ENCODE results near the gene PTCD2.

Gene PTCD2

DNA sequence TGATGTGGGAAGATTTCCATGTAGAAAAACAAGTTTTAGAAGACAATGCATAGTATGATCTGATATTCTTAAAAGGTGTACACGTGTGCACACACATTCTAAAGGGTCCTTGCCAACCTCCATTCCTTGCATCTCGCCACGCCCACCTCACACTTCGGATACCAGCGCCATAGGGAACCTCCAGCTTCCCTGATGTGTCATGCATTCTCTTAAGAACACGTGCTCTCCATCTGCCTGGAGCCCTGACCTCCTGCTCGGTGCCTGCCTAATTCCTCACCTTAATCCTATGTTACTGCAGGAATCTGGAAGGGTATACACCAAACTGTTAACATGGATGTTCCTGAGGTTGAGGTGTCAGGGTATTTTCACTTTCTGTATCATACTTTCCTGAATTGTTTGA is 63.1 kb downstream of the PTCD2 start:
- H3K27me3 ChIP-seq (replicated peaks) = no peaks in the 10 kb centered on the region
- no peak overlapping the region for H3K4me3 ChIP-seq (ENCODE audit: low read depth, low read length)
- no peaks in the 10 kb centered on the region for H3K36me3 ChIP-seq (replicated peaks)
- H3K27ac ChIP-seq = peak overlapping the region; percentile 21
- TF ChIP-seq, protein P1, sequence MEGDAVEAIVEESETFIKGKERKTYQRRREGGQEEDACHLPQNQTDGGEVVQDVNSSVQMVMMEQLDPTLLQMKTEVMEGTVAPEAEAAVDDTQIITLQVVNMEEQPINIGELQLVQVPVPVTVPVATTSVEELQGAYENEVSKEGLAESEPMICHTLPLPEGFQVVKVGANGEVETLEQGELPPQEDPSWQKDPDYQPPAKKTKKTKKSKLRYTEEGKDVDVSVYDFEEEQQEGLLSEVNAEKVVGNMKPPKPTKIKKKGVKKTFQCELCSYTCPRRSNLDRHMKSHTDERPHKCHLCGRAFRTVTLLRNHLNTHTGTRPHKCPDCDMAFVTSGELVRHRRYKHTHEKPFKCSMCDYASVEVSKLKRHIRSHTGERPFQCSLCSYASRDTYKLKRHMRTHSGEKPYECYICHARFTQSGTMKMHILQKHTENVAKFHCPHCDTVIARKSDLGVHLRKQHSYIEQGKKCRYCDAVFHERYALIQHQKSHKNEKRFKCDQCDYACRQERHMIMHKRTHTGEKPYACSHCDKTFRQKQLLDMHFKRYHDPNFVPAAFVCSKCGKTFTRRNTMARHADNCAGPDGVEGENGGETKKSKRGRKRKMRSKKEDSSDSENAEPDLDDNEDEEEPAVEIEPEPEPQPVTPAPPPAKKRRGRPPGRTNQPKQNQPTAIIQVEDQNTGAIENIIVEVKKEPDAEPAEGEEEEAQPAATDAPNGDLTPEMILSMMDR (IDR thresholded peaks at IDR 0.05; ENCODE audit: low read depth, low read length, missing control alignments) = no peak
- peak; percentile 66 for DNase-seq
- in situ Hi-C loops (cut with HindIII; ENCODE audit: low pct_ligation_motif_present, low sequenced_read_pairs) = no loop called here

DNA sequence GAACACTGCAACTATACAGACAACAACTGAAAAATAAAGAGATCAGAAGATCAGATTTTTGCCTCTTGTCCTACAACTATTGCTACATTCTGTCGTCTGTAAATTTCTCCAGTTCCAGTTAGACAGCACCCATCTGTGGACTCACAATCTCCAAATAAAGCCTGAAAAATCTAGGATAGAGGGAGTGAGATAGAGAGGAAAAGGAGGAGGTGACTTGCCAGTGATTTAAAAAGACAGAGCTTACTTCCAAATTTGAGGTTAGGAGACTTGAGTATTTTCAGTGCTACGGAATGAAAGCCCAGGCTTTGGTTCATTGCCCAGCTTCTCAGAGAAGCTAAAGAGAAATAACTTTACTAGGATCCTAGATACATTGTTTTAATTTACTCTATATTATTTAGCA is 63.6 kb downstream of the PTCD2 start:
- in situ Hi-C loops (cut with HindIII; ENCODE audit: low pct_ligation_motif_present, low sequenced_read_pairs) = no loop called here
- TF ChIP-seq, protein P1 (IDR thresholded peaks at IDR 0.05; ENCODE audit: low read depth, low read length, missing control alignments) = no peak
- Histone ChIP-seq H3K27ac (peak overlapping the region; percentile 21), H3K4me3 (ENCODE audit: low read depth, low read length) (no peak overlapping the region), H3K27me3 (replicated peaks) (no peaks in the 10 kb centered on the region), H3K36me3 (replicated peaks) (no peaks in the 10 kb centered on the region)
- no peak for DNase-seq

DNA sequence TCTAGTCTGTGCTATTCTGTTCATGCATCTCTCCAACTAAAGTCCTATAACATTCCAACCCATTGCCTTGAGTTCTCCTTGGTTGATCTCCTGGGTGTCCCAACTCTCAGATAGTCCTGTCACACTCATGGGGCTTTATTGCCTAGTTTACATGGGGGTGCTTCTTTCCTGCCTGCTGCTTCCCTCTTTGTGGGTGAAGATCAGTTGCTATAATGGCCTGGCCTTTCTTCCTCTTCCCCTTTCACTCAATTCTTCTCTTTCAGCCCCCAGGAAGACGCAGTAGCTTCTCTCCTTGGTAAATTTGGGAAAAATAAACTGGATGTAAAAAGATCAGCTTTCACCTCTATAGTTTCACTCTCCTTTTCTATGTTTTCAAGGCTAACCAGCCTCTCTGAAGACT is 66.5 kb downstream of the PTCD2 start:
- Histone ChIP-seq H3K4me3 (ENCODE audit: low read depth, low read length) (no peak overlapping the region), H3K27ac (peak overlapping the region; percentile 91), H3K27me3 (replicated peaks) (no peaks in the 10 kb centered on the region), H3K36me3 (replicated peaks) (no peaks in the 10 kb centered on the region)
- no peak for DNase-seq
- TF ChIP-seq, protein P1 (IDR thresholded peaks at IDR 0.05; ENCODE audit: low read depth, low read length, missing control alignments) = no peak
- in situ Hi-C loops (cut with HindIII; ENCODE audit: low pct_ligation_motif_present, low sequenced_read_pairs) = no loop called here

DNA sequence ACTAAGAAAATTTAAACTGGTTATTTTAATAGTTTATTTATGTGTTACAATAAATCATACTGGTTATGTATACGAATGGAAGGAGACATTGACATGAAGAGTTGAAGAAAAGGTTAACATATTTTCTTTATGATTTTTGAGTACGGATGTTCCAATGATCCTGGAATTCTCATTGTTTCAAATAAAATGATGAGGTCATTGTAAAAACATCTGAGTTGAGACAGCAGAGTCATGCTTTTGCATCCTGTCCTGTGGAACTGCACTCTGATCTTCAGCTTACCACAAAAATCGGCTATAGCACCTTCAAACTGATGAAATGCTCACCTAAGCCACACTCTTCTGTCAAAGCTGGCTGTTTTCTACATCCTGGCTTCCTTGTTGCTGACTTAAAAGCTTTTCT is 67.8 kb downstream of the PTCD2 start:
- in situ Hi-C loops (cut with HindIII; ENCODE audit: low pct_ligation_motif_present, low sequenced_read_pairs) = no loop called here

DNA sequence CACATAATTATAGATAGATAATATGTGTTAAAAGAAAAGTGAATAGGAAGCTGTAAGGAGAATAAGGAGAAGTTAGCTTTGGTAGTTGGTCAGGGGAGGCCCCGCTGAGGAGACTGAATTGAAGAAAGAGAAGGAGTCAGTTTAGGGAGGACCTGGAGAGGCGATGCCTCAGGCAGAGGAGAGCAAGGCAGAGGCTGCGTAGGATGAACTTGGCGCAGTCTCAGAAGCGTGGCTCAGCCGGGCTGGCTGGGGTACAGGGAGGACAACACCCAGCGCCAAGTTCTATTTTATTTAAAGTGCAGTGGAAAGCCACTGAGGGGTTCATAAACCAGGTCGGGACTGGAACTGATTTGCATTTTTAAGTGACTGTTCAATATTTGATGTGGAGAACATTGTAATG is 68.5 kb downstream of the PTCD2 start:
- Histone ChIP-seq H3K27me3 (replicated peaks) (no peaks in the 10 kb centered on the region), H3K27ac (peak overlapping the region; percentile 91), H3K4me3 (ENCODE audit: low read depth, low read length) (no peak overlapping the region), H3K36me3 (replicated peaks) (no peaks in the 10 kb centered on the region)
- no peak for DNase-seq
- in situ Hi-C loops (cut with HindIII; ENCODE audit: low pct_ligation_motif_present, low sequenced_read_pairs) = no loop called here
- TF ChIP-seq, protein P1 (IDR thresholded peaks at IDR 0.05; ENCODE audit: low read depth, low read length, missing control alignments) = no peak

More for the DNA sequence above, 67.8 kb downstream of the PTCD2 start:
- H3K36me3 ChIP-seq (replicated peaks) = no peaks in the 10 kb centered on the region
- H3K4me3 ChIP-seq (ENCODE audit: low read depth, low read length) = no peak overlapping the region
- TF ChIP-seq, protein P1 (IDR thresholded peaks at IDR 0.05; ENCODE audit: low read depth, low read length, missing control alignments) = no peak
- no peaks in the 10 kb centered on the region for H3K27me3 ChIP-seq (replicated peaks)
- peak overlapping the region; percentile 91 for H3K27ac ChIP-seq
- peak; percentile 77 for DNase-seq

DNA sequence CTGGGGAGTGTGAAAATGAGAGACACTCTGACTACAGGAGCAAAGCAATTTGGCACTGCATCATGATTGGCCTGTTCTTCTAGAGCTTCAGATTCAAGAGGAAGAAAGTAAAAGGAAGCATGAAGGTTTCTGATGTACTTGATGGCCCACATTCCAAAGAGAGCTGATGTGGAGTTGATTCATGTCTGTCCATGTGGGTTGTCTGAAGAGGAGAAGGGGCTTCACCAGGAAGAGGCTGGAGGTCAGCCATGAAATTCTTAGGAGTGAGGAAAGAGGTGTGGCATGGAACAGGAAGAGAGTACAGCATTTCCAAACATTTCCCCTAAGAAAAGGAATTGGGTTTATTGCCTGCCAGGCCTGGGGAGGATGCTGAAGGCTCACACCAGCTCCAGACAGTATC is 70.7 kb downstream of the PTCD2 start:
- no peak for DNase-seq
- no peak overlapping the region for H3K27ac ChIP-seq
- no peaks in the 10 kb centered on the region for H3K36me3 ChIP-seq (replicated peaks)
- in situ Hi-C loops (cut with HindIII; ENCODE audit: low pct_ligation_motif_present, low sequenced_read_pairs) = no loop called here
- no peak overlapping the region for H3K4me3 ChIP-seq (ENCODE audit: low read depth, low read length)
- no peaks in the 10 kb centered on the region for H3K27me3 ChIP-seq (replicated peaks)
- TF ChIP-seq, protein P1 (IDR thresholded peaks at IDR 0.05; ENCODE audit: low read depth, low read length, missing control alignments) = no peak
